T-helper 1 cell (primary cell): ENCODE measurements around the gene AKT2.

Experiments
- DNase-seq, 5 donors: peaks; one replicate each; pipeline ENCODE4 v3.0.0-alpha.2; 2012 to 2020

AKT2 gene

GRCh38 chr19:40272261-40272660 lies 12.9 kb downstream of the AKT2 start:
- DNase-seq: no peak

- no peak for DNase-seq
Measured at GRCh38 chr19:40271706-40272105, 13.4 kb downstream of the AKT2 start.

- no peak for DNase-seq
Measured at GRCh38 chr19:40270362-40271089, 14.6 kb downstream of the AKT2 start.

- DNase-seq: no peak
Measured at GRCh38 chr19:40269216-40269940, 15.8 kb downstream of the AKT2 start.

- DNase-seq: no peak
Measured at GRCh38 chr19:40267601-40267997, 17.5 kb downstream of the AKT2 start.

GRCh38 chr19:40266912-40267600 lies 18.1 kb downstream of the AKT2 start:
- DNase-seq: no peak

GRCh38 chr19:40266119-40266518 lies 19.0 kb downstream of the AKT2 start:
- no peak for DNase-seq

GRCh38 chr19:40265763-40266099 lies 19.4 kb downstream of the AKT2 start:
- DNase-seq: no peak

- DNase-seq: no peak
Measured at GRCh38 chr19:40265055-40265762, 19.9 kb downstream of the AKT2 start.

- DNase-seq: no peak
Measured at GRCh38 chr19:40264314-40265054, 20.7 kb downstream of the AKT2 start.

GRCh38 chr19:40263440-40264313 lies 21.5 kb downstream of the AKT2 start:
- no peak for DNase-seq

GRCh38 chr19:40262422-40262821 lies 22.7 kb downstream of the AKT2 start:
- no peak for DNase-seq

GRCh38 chr19:40261631-40262030 lies 23.5 kb downstream of the AKT2 start:
- DNase-seq: no peak

- no peak for DNase-seq
Measured at GRCh38 chr19:40257096-40257517, 28.0 kb downstream of the AKT2 start.

- no peak for DNase-seq
Measured at GRCh38 chr19:40256512-40256911, 28.6 kb downstream of the AKT2 start.

- DNase-seq: no peak
Measured at GRCh38 chr19:40255619-40256166, 29.5 kb downstream of the AKT2 start.

- no peak for DNase-seq
Measured at GRCh38 chr19:40254714-40255418, 30.3 kb downstream of the AKT2 start.

GRCh38 chr19:40253611-40254092 lies 31.5 kb downstream of the AKT2 start:
- DNase-seq: no peak

GRCh38 chr19:40252395-40252794 lies 32.8 kb downstream of the AKT2 start:
- no peak for DNase-seq

GRCh38 chr19:40251991-40252390 lies 33.2 kb downstream of the AKT2 start:
- DNase-seq: no peak
